C4-2B (cell line): Measurements from ENCODE around the gene TRIM34.

ENCODE experiments used
- CTCF ChIP-seq: fragments of 450-650 bp; conservative IDR thresholded peaks from 2 replicates; pipeline ENCODE4 v1.5.1; 2017; ENCODE audit warnings: mild to moderate bottlenecking
- ZFX ChIP-seq: fragments of 450-650 bp; IDR thresholded peaks from 2 replicates; pipeline ENCODE4 v1.6.1; 2017

GRCh38 chr11:5626196-5626595, 1.4 kb downstream of the TRIM34 start:
- no peak for TF ChIP-seq CTCF
- no peak for TF ChIP-seq ZFX
